IgD-negative memory B cell (primary cell): ENCODE results near the gene MS4A18. TPM values are rescaled to one million over a fixed set of nuclear protein-coding genes. Genes with fewer than 3 reads are reported as not detected.

ENCODE experiments used
- H3K27ac Mint-ChIP-seq, 3 donors: one replicate each; pipeline ENCODE4 v1.8.0; 2020 to 2022; ENCODE audit warnings: mild to moderate bottlenecking in 3 of 3, mixed read lengths in 3 of 3, moderate library complexity in 1 of 3
- H3K27me3 Mint-ChIP-seq: one replicate; pipeline ENCODE4 v1.8.0; 2021; ENCODE audit warnings: mixed read lengths
- H3K36me3 Mint-ChIP-seq: one replicate; pipeline ENCODE4 v1.8.0; 2020; ENCODE audit warnings: mild to moderate bottlenecking, mixed read lengths
- H3K4me1 Mint-ChIP-seq, 3 donors: one replicate each; pipeline ENCODE4 v1.8.0; 2020 to 2022; ENCODE audit warnings: mixed read lengths in 3 of 3, mild to moderate bottlenecking in 1 of 3
- H3K4me3 Mint-ChIP-seq, 4 donors: one replicate each; pipeline ENCODE4 v1.8.0; 2020 to 2022; ENCODE audit warnings: mild to moderate bottlenecking in 4 of 4, mixed read lengths in 4 of 4, moderate library complexity in 3 of 4
- H3K9me3 Mint-ChIP-seq, 3 donors: one replicate each; pipeline ENCODE4 v1.8.0; 2020 to 2021; ENCODE audit warnings: mixed read lengths in 3 of 3, mild to moderate bottlenecking in 1 of 3
- polyA plus RNA-seq: library from polyadenylated mRNA; unstranded; fragments of 300-500 nt; fragmentation: Illumina TruSeq; gene quantifications from one replicate; pipeline ENCODE4 v1.2.3, GENCODE V29; 2021

Gene MS4A18
- polyA plus RNA-seq, 1 donor from 2014 or later, result not detected

GRCh38 chr11:60781981-60782316, 57.4 kb downstream of the MS4A18 start:
- Mint-ChIP-seq H3K27me3 (peaks cover 5% of the 10 kb centered on the region), H3K4me3 (no peak overlapping the region), H3K27ac (no peak overlapping the region), H3K36me3 (no peaks in the 10 kb centered on the region), H3K9me3 (no peaks in the 10 kb centered on the region), H3K4me1 (no peaks in the 10 kb centered on the region)

DNA sequence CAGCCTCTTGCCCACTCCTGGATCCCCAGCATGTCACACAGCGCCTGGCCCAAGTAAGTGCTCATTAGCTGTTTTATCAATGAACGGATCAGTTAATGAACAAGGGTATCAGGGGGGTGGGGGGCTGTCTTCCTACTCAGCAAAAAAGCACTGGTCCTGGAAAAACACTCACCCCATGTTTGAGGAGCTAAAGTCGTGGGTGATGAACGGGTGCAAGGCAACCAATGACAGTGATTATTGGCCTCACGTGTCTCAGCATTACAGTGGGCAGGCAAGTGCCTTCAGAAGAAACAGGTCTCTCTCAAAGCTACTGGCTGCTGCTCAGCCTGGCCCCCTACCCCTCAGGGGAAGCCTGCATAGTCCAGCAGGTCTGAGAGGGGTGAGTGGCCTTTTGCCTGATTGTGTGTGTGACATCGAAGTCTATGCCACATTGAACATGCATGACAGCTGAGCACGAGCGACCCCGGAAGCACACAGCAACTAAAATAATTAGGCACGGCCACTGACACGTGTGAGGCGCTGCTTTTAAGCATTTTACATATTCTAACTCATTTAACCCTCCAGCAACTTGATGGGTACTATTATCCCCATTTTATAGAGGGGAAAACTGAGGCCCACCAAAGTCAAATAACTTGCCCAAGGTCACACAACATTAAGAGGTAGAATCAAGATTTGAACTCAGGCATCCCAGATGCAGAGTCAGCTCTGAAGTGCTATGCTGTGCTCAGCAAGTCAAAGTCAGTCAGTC, 58.0 kb downstream of the MS4A18 start:
- Mint-ChIP-seq H3K9me3 (no peaks in the 10 kb centered on the region), H3K4me1 (no peaks in the 10 kb centered on the region), H3K36me3 (no peaks in the 10 kb centered on the region), H3K27me3 (peaks cover 2% of the 10 kb centered on the region), H3K4me3 (no peak overlapping the region), H3K27ac (no peak overlapping the region)

DNA sequence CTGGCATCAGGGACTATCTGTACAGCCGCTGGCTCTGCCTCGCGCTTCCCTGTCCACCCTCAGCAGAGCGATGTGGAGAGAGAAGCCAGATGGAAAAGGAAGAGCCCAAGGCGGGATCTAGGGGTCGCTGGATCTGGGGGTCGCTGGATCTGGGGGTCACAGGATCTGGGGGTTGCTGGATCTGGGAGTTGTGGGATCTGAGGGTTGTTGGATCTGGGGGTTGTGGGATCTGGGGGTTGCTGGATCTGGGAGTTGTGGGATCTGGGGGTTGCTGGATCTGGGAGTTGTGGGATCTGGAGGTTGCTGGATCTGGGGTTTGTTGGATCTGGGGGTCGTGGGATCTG, 58.6 kb downstream of the MS4A18 start:
- Mint-ChIP-seq H3K4me3 (no peak overlapping the region), H3K36me3 (no peaks in the 10 kb centered on the region), H3K27me3 (no peaks in the 10 kb centered on the region), H3K4me1 (no peaks in the 10 kb centered on the region), H3K9me3 (no peaks in the 10 kb centered on the region), H3K27ac (no peak overlapping the region)

DNA sequence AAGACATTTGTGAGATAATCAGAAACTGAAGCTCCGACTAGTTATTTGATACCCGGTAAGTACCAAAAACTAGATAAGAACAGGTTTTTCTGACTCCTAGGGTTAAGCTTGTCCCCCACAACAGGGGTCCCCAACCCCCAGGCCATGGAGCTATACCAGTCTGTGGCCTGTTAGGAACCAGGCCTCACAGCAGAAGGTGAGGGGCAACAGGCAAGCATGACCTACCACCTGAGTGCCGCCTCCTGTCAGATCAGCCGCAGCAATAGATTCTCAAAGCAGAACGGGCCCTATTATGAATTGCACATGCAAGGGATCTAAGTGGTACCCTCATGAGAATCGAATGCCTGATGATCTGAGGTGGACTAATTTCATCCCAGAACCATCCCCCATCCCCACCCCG, 59.4 kb downstream of the MS4A18 start:
- no peaks in the 10 kb centered on the region for H3K4me1 Mint-ChIP-seq
- H3K27me3 Mint-ChIP-seq, result no peaks in the 10 kb centered on the region
- H3K4me3 Mint-ChIP-seq, result no peak overlapping the region
- H3K9me3 Mint-ChIP-seq, result no peaks in the 10 kb centered on the region
- no peak overlapping the region for H3K27ac Mint-ChIP-seq
- no peaks in the 10 kb centered on the region for H3K36me3 Mint-ChIP-seq

DNA sequence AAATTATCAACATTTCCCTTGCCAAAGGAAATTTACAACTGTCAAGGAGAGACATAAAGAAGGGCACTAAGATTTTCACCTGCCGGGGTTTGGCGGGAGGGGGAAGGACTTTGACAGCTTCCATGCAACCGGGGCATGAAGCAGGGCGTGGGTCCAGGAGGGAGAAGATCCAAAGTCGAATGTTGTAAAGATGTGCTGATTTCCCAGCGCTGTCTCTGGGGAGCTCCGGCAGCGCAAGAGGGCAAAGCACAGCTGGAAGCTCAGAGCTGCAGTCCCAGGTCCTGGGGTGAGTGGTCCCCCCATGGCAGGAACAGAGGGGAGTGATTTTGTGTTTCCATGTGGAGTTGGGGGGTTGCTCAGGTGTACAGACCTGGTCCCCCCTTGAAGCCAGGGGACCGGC, 60.6 kb downstream of the MS4A18 start, which contains the start of gene MS4A10:
TSS of gene MS4A10 (plus strand) at position 198 of the 400 bp plus-strand sequence. CDS start 5,003 bp downstream, outside the sequence.
- Mint-ChIP-seq H3K27me3 (no peaks in the 10 kb centered on the region), H3K4me1 (no peaks in the 10 kb centered on the region), H3K9me3 (no peaks in the 10 kb centered on the region), H3K4me3 (peak within 1 kb of the TSS in 1 of 4 donors; percentile 17), H3K27ac (no peak within 1 kb of the TSS), H3K36me3 (no peaks in the 10 kb centered on the region)

- Mint-ChIP-seq H3K27me3 (no peaks in the 10 kb centered on the region), H3K4me1 (no peaks in the 10 kb centered on the region), H3K36me3 (no peaks in the 10 kb centered on the region), H3K9me3 (no peaks in the 10 kb centered on the region), H3K27ac (no peak overlapping the region), H3K4me3 (peak overlapping the region in 1 of 4 donors; percentile 17)
Observed at GRCh38 chr11:60785806-60786361, 61.4 kb downstream of the MS4A18 start.

- Mint-ChIP-seq H3K9me3 (no peaks in the 10 kb centered on the region), H3K27ac (peak overlapping the region in 1 of 3 donors; percentile 8), H3K4me3 (no peak overlapping the region), H3K27me3 (no peaks in the 10 kb centered on the region), H3K36me3 (no peaks in the 10 kb centered on the region), H3K4me1 (no peaks in the 10 kb centered on the region)
Observed at GRCh38 chr11:60786811-60787567, 62.5 kb downstream of the MS4A18 start.

GRCh38 chr11:60788401-60789125, 64.0 kb downstream of the MS4A18 start:
- Mint-ChIP-seq H3K27ac (peak overlapping the region in 1 of 3 donors; percentile 35), H3K4me1 (no peaks in the 10 kb centered on the region), H3K4me3 (no peak overlapping the region), H3K27me3 (no peaks in the 10 kb centered on the region), H3K9me3 (no peaks in the 10 kb centered on the region), H3K36me3 (no peaks in the 10 kb centered on the region)

GRCh38 chr11:60790726-60791125, 66.2 kb downstream of the MS4A18 start:
- Mint-ChIP-seq H3K9me3 (no peaks in the 10 kb centered on the region), H3K27ac (no peak overlapping the region), H3K36me3 (no peaks in the 10 kb centered on the region), H3K4me3 (no peak overlapping the region), H3K4me1 (no peaks in the 10 kb centered on the region), H3K27me3 (peaks cover 1% of the 10 kb centered on the region)

DNA sequence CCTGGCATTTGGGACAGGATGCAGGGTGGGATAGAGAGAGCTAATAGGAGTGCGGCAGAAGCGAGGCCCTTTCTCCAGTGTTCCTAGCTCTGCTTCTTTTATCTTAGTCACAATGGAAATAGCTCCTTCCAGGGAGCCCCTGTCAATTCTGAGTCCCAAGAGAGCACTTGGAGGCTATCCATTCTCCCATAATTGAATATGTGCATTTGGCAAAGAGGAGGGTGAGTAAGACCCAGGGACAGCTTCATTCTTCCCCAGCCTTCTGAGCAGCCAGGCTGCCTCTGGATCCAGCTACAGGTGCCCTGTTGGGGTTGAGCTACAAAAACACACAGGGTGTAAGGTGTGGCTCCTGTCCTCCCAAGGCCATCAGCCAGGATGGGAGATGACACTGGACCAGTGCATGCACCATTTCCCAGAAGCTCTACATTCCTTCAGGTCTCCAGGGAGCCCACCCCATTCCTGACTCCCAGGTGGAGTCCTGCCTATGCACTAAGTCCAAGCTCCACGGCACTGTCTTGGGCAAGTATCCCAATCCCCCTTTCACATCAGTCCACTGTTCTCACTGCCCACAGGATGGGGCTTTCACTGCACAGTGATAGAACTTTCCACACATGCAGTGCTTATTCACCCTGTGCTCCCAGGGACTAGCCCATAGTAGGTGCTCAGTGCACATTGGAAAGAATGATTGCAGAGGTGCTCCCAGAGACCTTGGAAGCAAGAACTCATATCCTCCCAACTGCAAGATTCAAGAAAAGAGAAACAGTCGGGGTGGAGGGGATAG, 66.8 kb downstream of the MS4A18 start:
- Mint-ChIP-seq H3K9me3 (no peaks in the 10 kb centered on the region), H3K36me3 (no peaks in the 10 kb centered on the region), H3K27ac (no peak overlapping the region)

GRCh38 chr11:60792521-60792920, 68.0 kb downstream of the MS4A18 start:
- Mint-ChIP-seq H3K27ac (no peak overlapping the region), H3K4me3 (no peak overlapping the region), H3K27me3 (peaks cover 4% of the 10 kb centered on the region), H3K9me3 (no peaks in the 10 kb centered on the region), H3K36me3 (no peaks in the 10 kb centered on the region), H3K4me1 (no peaks in the 10 kb centered on the region)

More for the DNA sequence above, 66.8 kb downstream of the MS4A18 start:
- no peaks in the 10 kb centered on the region for H3K4me1 Mint-ChIP-seq
- H3K4me3 Mint-ChIP-seq, result no peak overlapping the region
- peaks cover 2% of the 10 kb centered on the region for H3K27me3 Mint-ChIP-seq

Other genes starting within 250 kb of the MS4A18 start
- not detected for gene MS4A12, start 231.9 kb upstream of the MS4A18 start, polyA plus RNA-seq
- not detected for gene MS4A13, start 209.3 kb upstream of the MS4A18 start, polyA plus RNA-seq
- not detected for gene MS4A8, start 25.1 kb upstream of the MS4A18 start, polyA plus RNA-seq
- not detected for gene MS4A15, start 32.1 kb downstream of the MS4A18 start, polyA plus RNA-seq
- gene MS4A10, start 60.6 kb downstream of the MS4A18 start, polyA plus RNA-seq, result not detected
- gene CCDC86, start 117.4 kb downstream of the MS4A18 start, polyA plus RNA-seq, result 21.1 TPM
- 0.16 TPM for gene PTGDR2, start 131.2 kb downstream of the MS4A18 start, polyA plus RNA-seq
- not detected for gene ZP1, start 142.8 kb downstream of the MS4A18 start, polyA plus RNA-seq
- 18.5 TPM for gene PRPF19, start 181.9 kb downstream of the MS4A18 start, polyA plus RNA-seq
- 259 TPM for gene TMEM109, start 189.4 kb downstream of the MS4A18 start, polyA plus RNA-seq
- gene TMEM132A, start 199.7 kb downstream of the MS4A18 start, polyA plus RNA-seq, result 0.26 TPM
- 15.2 TPM for gene SLC15A3, start 227.5 kb downstream of the MS4A18 start, polyA plus RNA-seq
- gene CD6, start 247.0 kb downstream of the MS4A18 start, polyA plus RNA-seq, result 8.6 TPM